HUDEP-2 (cell line): ENCODE measurements around the gene IL1RAP.
"Not testable (repeated sequence)": the region's sequence is repeated elsewhere in the genome, so short reads cannot be mapped to it uniquely, and the experiment has no call there.

Experiments used
- DNase-seq, 76 experiments: peaks; one replicate each; lab custom pipeline; 2025; ENCODE audit not compliant: unreplicated experiment in 76 of 76; lab: John Stamatoyannopoulos, UW

Gene IL1RAP

DNA sequence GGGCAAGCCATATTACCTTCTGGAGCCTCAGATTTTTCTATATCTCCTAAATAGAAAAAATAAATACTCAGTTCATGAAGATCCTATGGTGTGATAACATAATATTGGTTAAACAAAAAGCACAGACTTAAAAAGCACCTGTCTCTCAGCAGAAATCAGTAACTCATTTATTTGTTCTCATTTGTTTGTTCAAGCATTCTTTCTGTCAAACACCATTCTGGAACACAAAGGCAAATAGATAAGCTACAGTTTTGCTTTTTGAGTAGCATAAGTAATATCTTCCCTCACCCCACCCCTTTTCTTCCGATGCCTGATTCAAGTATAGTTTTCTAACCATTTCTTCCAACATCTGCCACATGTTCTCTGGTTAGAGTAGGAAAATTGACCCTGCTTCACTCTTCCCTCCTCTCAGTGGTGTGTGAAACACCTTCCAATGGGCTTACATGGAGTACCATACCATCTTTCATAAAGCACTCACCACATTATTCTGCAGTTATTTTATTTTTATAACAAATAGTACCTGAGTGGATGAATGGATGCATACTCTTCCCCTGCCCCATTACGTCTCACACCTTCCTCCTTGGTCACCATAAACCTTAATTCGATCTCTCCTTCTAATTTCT, 8.4 kb upstream of the IL1RAP start:
- DNase-seq = no peak

DNA sequence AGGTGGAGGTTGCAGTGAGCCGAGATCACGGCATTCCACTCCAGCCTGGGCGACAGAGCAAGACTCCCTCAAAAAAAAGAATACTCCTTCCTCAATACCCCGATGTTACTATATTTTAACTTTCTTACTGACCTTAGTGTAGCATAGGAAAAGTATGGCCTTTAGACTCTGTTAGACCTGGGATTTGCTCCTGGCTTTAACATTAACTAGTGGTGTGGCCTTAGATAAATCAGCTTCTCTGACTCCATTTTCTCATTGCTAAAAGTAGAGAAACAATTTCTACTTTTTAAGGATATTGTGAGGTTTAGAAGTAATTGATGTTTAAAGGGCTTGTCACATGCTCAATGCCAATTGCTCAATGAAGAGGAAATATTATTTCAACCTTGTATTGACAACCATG, 7.6 kb upstream of the IL1RAP start:
- no peak for DNase-seq

- DNase-seq = no peak
Observed at GRCh38 chr3:190512666-190513065, 1.2 kb upstream of the IL1RAP start.

DNA sequence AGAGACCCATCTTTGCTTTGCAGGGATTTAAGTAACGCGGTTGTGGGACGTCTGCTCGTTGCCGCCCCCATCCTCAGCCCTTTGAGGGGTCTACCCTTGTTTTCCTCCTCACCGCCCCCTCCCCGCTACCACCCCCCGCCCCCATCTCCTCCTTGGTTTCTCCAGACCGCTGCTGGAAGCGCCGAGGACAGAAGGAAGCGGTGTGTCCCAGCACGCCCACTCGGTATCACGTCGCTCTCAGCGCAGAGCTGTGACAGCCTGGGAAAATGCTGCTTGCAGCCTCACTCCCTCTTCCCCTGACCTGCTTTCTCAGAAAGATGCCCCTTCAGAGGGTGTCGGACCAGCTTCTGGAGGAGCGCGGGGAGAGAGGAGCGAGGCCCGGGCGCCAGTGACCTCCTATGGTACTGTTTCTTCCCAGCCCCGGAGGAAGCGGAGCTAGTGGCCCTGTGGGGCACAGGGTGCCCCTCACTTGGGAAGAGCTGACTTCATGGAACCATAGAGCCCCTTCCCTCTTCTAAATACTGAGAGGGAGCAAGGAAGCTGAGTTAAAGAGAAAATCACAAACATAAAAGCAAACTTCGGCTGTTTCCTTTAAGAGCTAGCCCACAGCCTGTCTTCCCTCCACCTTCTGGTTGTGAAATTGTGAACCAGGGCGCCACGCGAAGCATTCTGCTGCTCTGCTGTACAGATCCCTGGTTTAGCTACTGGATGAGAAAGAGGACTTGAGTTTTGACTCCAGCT, 698 bp downstream of the IL1RAP start:
- DNase-seq = no peak

GRCh38 chr3:190516416-190516815, 2.5 kb downstream of the IL1RAP start:
- no peak for DNase-seq

DNA sequence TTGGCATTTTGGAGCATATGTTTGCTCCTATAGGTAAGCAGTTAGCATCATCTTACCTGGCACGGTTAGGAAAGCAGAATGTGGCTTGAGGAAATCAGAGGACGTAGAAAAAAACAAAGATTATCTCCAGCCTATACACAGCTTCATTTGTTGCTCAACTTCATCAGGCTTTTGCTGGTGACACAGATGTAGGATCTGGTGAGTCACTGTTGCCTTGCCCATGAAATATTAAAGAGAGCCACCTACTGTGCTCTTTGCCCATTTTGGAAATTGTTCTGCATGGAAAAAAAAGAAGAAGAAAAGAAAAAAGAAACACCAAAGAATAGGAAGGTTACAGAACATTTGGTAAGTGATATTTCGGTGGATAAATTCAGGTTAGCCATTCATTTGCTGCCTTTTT, 3.8 kb downstream of the IL1RAP start:
- DNase-seq = no peak

DNA sequence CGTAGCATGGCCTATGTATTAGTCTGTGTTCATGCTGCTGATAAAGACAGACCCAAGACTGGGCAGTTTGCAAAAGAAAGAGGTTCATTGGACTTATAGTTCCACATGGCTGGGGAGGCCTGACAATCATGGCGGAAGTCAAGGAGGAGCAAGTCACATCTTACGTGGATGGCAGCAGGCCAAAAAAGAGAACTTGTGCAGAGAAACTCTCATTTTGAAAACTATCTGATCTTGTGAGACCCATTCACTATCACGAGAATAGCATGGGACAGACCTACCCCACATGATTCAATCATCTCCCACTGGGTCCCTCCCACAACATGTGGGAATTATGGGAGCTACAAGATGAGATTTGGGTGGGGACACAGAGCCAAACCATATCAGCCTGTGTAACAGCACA, 4.6 kb downstream of the IL1RAP start:
- DNase-seq = not testable (repeated sequence)

- no peak for DNase-seq
Observed at GRCh38 chr3:190519886-190520285, 6.0 kb downstream of the IL1RAP start.

DNA sequence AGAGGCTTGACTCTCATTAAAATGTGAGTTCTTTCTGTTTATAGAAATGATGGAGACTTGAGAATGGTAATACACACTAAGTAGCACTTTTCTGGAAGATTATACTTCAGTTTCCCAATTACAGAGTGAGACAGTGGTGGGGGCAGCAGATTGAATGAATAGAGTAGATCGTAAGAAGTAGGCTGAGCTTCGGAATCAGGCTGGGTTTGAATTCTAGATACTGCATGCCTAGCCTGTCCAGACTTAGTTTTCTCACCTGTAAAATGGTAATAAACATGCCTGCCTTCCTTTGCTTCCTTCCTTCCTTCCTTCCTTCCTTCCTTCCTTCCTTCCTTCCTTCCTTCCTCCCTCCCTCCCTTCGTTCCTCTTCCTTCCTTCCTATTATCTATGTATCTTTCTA, 8.1 kb downstream of the IL1RAP start:
- DNase-seq = no peak

DNA sequence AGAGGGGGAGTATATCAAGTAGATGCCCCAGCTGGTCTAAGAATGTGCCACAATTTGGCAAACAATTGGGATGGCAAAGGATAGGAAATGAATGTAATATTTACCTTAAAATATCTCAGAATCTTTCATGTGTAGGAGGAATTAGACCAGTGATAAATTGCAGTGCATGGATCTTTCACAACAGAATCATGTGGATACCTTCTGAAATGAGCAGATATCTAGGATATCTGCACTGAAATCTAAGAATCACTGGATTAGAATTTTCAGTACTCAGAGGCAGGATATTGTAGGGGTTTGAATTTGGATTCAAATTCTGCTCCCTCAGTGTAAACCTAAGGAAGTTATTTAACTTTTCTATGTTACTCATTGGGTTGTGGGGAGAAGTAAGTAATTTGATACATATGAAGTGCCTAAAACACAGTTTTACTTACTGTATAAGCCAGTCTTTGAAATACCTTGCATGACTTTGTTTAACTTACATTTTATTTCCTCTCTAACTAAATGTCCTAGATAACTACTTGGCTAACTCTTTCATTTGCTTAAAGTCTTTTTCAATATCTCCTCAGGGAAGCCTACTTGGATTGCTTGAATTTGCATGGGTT, 8.8 kb downstream of the IL1RAP start:
- DNase-seq = no peak

DNA sequence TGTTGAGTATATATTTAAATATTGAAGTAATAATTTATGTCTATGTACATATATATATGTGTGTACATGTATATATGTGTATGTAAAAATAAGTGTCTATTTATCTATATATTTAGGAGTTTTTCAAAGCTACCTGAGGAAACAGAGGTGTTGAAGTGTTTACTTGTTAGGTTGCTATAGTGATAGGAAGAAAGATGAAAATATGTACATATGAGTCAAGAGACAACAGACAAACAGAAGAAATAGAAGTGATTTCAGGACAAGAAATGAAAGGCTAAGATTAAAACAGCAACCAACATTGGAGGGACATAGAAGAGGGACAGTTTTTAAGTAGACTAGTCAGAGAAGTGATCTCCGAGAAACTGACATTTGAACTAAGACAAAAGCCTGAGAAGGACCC, 11.1 kb downstream of the IL1RAP start:
- DNase-seq = no peak

- DNase-seq = no peak
Observed at GRCh38 chr3:190525634-190526033, 11.7 kb downstream of the IL1RAP start.

GRCh38 chr3:190526787-190527762, 13.2 kb downstream of the IL1RAP start:
- DNase-seq = no peak

- no peak for DNase-seq
Observed at GRCh38 chr3:190528706-190529105, 14.8 kb downstream of the IL1RAP start.

GRCh38 chr3:190531406-190531805, 17.5 kb downstream of the IL1RAP start:
- no peak for DNase-seq

- no peak for DNase-seq
Observed at GRCh38 chr3:190532731-190533203, 18.9 kb downstream of the IL1RAP start.

- no peak for DNase-seq
Observed at GRCh38 chr3:190533511-190534281, 19.8 kb downstream of the IL1RAP start.

DNA sequence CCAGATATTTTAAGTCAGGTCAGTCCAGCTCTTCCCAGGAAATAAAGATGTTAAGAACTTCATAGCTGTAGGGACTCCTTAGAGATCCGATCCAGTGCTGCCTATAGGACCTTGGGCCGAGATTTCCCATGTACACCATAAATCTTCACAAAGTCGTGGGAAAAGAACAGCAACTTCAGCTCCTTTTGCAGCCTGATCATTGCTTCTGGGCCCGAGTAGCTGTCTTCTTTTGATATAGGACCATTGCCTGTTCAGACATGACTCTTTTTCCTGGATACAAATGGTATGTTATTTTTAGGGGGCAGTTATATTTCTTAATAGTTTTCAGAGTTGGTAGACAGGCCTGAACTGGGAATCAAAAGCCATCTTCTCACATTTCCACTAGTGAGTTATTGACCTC, 20.5 kb downstream of the IL1RAP start:
- DNase-seq = no peak

DNA sequence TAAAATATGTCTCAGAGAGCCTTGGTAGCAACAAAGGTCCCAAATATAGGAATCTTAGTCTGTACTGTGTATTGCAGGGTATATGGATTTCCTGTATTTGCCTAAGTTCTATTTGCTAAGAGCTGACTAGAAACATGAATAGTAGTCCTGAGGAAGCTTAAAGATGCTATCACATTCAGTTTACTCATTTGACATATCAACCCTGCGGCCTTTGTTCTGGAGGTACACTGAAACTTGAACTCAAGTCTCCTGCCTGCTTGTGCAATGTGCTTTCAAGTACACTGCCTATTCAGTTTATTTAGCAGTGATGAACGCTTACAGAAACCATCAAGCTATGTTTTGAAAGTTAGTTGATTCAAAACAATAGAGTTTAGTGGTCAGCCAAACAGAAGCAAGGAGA, 21.1 kb downstream of the IL1RAP start:
- DNase-seq = no peak

- no peak for DNase-seq
Observed at GRCh38 chr3:190537146-190537545, 23.3 kb downstream of the IL1RAP start.
